RPMI8226 (cell line): Measurements from ENCODE around the gene MAGEA9B.
"Not testable (repeated sequence)": the region's sequence is repeated elsewhere in the genome, so short reads cannot be mapped to it uniquely, and the experiment has no call there.

Source experiments
- DNase-seq: peaks from one replicate; pipeline ENCODE4 v3.0.0-alpha.2; 2015

MAGEA9B gene, protein sequence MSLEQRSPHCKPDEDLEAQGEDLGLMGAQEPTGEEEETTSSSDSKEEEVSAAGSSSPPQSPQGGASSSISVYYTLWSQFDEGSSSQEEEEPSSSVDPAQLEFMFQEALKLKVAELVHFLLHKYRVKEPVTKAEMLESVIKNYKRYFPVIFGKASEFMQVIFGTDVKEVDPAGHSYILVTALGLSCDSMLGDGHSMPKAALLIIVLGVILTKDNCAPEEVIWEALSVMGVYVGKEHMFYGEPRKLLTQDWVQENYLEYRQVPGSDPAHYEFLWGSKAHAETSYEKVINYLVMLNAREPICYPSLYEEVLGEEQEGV

DNA sequence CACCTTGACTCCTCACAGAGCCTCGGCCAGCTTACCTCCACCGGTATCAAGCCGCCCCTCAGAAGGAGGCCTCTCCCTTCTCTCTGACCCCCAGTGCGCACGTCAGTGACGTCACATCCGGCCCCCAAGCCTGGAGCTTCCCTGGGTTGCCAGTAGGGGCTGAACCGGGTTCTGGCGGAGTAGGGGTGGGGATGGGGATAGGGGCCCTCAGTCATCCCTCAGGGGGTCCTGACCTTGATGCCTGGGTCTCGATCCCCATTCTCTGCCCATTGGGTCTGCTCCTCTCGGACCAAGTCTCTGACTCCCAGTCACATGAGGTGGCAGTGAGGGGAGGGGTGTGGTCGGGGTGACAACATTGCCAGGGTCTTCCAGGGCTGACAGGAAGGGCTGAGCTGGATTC, at the start of gene MAGEA9B:
Gene MAGEA9B (minus strand): TSS at position 101 of the 400 bp plus-strand sequence. CDS start 4,280 bp downstream, outside the sequence.
- not testable (repeated sequence) for DNase-seq

- no peak for DNase-seq
Measured at GRCh38 chrX:149633511-149633910, 46.3 kb upstream of the MAGEA9B start.

- peak; percentile 78 for DNase-seq
Measured at GRCh38 chrX:149631234-149632165, 44.2 kb upstream of the MAGEA9B start, which contains the start of gene TMEM185A. TSS of gene TMEM185A (minus strand) at chrX:149631792. CDS start at chrX:149631580, 212 bp downstream.

DNA sequence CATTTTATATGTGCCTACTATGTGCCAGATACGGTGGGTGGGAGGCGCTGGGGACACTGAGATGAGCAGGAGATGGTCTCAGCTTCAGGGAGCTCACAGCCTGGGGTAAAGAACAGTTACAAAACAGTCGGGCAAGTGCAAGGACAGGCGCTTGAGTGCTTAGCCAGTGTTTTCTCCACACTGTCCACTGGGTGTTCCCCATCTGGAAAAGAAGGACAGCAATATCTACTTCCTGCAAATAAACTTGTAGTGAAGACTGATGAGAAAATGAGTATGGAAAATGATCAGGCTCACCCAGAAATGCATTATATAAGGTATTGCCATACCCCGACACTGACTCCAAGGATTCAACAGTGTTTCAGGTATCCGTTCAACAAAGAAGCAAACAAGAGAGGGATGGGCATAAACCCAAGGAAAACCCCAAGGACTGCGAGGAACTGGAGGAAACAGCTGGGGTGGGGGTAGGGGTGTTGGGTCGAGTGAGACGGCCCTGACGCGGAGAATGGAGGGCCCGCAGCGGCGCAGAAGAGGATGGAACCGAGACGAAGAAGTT, 43.5 kb upstream of the MAGEA9B start:
- peak; percentile 6 for DNase-seq

DNA sequence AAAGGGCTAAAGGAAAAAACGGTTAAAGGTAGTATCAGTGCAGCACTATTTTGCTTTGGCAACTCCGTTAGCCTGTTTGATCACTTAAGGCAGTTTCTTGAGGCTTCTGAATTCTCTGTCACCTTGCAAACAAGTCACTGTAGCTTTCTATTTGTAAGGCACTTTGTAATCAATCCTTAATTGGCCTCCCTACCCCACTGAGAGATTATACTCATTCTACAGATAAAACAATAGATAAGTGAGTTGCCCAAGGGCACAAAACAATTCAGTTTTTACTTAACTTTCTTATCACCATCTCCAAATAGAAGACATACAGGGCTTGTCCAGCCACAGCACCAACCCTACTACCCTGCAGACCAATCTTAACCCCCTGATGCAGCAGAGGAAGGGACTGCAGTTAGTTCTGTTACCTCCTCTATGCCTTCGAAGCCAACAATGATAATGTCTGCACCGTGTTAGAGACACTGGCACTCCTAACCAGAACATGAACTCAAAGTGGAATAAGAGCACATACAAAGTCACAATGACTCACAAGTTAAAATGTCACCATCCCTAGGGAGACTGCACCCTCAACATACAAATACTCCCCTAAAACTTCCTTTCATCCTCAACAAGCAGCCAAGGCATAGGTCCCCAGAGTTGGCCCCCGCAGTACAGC, 42.6 kb upstream of the MAGEA9B start:
- DNase-seq = no peak

DNA sequence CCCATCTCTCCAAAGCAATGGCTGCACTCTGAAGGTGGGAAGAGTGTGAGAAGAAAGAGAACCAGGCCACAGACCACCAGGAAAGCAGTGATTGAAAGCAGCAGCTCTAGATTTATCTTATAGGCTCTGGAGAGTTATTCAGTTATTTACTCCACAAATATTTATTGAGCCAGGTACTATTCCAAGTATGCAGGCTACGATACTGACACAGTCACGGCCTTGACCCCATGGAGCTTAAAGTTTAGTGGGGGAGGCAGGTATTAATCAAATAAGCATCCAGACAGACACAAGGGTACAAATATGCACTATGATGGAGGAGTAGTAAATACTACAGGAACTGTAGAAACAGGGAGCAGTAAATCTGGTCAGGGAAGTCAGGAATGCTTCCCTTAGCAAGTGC, 41.5 kb upstream of the MAGEA9B start:
- no peak for DNase-seq

DNA sequence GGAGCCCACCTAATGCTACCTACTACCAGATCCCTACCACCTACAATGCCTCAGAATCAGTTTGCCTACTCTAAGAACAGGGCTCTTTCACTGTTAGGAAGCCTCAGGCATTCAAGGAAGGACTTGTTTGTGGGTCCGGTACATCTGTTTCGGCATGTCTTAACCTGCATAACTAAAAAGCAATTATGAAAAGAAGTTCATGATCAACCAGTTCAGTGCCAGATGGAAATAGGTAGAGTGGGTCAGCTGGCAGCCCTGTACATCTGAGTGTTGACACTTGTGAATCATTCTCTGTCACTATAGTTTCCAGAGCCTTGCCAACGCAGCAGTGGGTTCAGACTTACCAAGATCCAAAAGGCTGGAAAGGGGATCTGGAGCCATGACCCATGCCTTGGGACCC, 41.0 kb upstream of the MAGEA9B start:
- DNase-seq = no peak

DNA sequence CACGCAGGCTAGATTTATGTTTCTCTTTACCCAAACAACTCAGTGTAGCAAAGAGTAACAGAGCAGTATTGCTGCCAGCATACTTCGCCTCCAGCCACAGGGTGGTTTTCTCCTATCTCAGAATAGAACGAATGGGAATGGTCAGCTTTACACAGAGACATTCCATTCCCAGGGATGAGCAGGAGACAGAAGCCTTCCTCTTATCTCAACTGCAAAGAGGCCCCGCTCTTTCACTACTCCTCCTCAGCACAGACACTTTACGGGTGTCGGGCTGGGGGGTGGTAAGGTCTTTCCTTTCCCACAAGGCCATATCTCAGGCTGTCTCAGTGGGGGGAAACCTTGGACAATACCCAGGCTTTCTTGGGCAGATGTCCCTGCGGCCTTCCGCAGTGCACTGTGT, 39.6 kb upstream of the MAGEA9B start:
- not testable (repeated sequence) for DNase-seq

- not testable (repeated sequence) for DNase-seq
Measured at GRCh38 chrX:149619662-149620061, 32.4 kb upstream of the MAGEA9B start.

- no peak for DNase-seq
Measured at GRCh38 chrX:149618871-149619270, 31.6 kb upstream of the MAGEA9B start.

GRCh38 chrX:149611623-149612175, 24.4 kb upstream of the MAGEA9B start:
- DNase-seq = no peak

DNA sequence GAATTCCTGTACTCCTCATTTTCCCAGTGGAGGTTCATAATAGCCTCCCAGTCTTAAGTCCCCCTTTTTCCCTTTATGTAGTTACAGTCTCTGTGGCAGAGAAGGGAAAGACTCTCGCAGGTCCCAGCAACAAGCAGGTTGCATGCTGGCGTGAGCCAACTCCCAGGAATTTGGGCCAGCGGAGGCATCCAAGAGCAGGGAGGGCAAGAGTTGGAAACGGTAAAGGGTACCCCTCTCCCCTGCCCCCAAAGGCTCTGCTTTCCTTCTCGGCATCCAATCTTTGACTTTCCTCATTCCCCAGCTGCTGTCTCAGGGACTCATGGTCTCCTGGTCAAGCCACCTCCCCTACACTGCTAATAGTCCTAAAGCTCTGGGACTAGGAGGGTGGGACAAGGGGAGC, 23.3 kb upstream of the MAGEA9B start:
- DNase-seq = no peak

- DNase-seq = no peak
Measured at GRCh38 chrX:149607699-149608098, 20.4 kb upstream of the MAGEA9B start.

GRCh38 chrX:149605248-149605885, 18.1 kb upstream of the MAGEA9B start:
- not testable (repeated sequence) for DNase-seq

GRCh38 chrX:149598603-149599002, 11.3 kb upstream of the MAGEA9B start:
- DNase-seq = not testable (repeated sequence)

- DNase-seq = not testable (repeated sequence)
Measured at GRCh38 chrX:149595943-149596342, 8.7 kb upstream of the MAGEA9B start.

DNA sequence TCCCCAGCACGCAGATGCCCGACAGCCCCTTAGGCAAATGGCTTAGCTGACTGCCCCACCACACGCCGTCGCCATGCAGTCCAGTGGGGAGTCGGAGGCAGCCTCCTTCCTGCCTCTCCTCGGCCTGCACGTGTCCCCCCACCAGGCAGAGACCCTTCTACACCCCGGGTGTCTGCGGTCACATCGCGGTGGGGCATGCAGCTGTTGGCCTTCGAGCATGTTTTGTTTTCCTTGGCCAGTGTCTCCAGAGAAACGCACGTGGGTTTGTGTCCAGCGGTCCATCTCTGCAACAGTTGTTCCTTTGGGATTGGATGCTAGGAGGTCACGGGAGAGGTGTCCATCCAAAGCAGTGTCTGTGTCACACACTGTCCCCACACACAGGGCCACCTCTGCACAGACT, 8.0 kb upstream of the MAGEA9B start, which contains the start of gene HSFX2:
Gene HSFX2 (minus strand): TSS at position 101 of the 400 bp plus-strand sequence. CDS start 614 bp downstream, outside the sequence.
- not testable (repeated sequence) for DNase-seq

DNA sequence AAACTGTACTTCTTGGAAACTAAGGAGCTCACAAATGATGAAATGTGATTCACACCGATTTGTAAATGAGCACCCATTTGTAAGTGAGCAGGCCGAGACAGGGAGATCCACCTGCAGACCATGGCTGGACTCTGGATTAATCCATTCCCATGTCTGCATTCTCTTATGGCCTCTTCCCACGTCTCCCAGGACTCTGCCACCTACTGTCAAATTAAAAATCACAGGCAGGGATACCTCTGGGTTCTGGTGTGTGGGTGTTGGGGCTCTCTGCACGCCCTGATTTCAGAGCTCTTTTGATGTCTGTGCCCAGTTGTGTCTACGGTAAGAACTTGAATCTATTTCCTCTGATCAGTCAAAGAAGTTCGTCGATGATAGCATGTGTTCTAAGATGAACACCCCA, 3.7 kb upstream of the MAGEA9B start:
- DNase-seq = not testable (repeated sequence)

DNA sequence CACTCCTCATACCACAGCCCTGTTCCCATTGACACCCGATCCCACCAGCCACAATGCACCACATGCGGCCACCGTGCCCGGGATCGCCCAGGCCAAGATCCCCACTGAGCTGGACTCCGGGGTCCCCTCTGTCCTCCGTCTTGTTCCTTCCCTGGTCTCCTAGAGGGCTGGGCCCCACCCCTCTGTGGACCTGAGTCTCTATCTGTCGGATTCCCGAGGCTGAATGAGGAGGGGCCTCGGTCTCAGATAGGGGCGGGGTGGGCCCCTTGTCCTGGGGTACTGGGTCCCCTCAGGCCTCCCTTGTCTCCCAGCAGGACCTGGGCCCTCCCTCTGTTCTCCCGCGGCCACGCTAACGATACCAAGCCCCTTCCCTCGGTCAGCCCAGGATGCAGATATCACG, 1.6 kb downstream of the MAGEA9B start:
- not testable (repeated sequence) for DNase-seq

DNA sequence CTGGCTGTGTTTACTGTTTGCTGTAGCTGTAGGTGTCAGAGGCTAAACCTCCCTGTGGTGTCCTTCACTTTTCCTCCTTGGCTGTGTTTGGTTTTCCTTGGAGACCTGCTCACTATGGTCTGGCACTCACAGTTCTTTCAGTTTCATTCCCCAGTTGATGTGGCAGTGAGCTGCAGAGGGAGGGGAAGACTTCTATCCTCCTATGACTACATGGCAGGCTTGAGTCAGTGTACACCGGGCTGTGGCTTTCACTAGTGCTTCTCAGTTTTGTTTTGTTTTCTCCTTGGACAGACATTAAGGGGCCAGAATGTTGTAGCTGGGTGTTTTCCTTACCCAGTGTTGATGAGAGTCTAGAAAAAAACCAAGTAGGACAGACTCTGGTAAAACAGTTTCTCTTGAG, 13.8 kb downstream of the MAGEA9B start:
- not testable (repeated sequence) for DNase-seq

GRCh38 chrX:149572743-149573142, 14.5 kb downstream of the MAGEA9B start:
- DNase-seq = peak; percentile 2

- DNase-seq = no peak
Measured at GRCh38 chrX:149571770-149572169, 15.5 kb downstream of the MAGEA9B start.
